Fibroblast of skin of right biceps (primary cell): ENCODE measurements around the gene MCM3.
A peak's percentile ranks its signal among the peaks of the same experiment; 100 is the strongest.

Experiments
- DNase-seq: peaks from one replicate; pipeline ENCODE4 v3.0.0-alpha.2; 2013

MCM3 gene

DNA sequence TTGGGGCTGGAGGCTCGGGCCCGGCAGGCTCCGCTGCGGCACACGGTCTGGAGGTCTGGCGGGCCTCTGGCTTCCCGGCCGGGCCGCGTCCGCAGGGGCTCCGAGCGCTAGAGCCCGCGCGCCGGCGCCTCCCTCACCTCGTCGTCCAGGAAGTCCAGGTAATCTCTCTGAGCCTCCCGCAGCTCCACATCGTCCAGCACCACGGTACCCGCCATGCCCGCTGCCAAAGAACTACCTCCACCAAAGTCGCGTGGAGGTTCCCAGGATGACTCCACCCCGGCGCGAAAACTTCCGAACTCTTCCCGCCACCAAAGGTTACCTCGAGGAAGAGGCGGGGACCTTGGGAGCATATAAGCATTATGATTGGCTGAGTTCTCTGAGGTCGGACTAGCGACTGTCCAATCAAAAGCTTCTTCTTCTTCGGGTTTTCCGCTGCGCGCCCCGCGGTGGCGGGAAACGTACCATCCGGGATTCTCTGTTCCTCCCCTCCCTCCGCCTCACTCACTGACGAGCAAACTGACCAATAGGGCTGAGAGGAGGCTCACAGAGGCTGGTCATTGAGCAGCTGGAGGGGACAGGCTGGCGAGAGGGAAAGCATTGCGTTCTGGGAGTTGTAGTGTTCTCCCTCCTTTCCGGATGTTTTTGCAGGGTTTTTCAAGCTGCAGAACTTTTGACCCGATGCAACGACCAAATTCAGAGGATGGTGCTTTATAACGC, at the start of gene MCM3:
MCM3 (minus strand) TSS at position 283 of the 717 bp plus-strand sequence; CDS start at position 215, 68 bp downstream.
- DNase-seq = peak; percentile 99

DNA sequence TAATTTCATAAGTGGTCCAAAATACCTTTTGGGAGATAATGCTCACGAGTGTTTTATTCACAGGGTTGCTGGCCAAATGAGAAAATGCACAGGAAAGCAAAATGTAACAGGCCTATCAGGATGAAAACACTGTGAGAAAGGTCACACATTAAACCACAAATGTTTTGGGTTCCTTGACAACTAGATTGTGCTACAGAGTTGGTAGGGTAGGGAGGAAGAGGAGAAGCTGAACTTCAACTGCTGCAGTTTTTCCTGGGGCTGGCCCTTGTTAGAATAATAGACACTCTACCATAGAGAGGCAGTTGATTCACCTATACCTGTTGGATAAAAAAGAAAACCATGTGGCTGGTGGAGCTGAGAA, 49.3 kb upstream of the MCM3 start:
- DNase-seq = no peak

DNA sequence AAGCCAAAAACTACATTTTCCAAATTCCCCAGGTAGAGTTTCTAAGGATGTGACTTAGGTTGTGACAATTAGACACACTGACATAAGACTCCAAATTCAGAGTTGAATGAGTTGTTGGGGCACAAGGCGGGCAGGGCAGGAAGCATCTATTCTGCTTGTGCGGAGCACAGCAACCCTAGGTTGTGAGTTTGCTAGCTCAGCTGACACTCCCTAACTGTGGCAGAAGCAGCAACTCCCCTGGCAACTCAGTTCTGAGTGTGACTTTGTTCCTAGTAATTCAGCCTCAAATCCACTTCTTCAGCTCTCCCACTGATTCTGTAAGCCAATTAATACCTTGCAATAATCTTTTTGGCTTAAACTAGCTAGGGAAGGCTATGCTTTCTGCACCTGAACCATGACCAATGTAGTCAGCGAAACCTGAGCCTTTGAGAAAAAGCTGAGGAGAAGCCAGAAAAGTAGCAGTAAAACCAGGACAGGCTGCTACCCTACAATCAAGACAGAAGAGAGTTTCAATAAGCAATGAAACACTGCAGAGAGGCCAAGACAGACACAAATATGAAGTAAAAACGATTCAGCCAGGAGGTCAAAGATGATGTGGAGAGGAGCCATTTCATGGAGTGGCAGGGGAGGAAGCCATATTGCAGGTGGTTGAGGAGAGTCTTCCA, 47.4 kb upstream of the MCM3 start:
- no peak for DNase-seq

DNA sequence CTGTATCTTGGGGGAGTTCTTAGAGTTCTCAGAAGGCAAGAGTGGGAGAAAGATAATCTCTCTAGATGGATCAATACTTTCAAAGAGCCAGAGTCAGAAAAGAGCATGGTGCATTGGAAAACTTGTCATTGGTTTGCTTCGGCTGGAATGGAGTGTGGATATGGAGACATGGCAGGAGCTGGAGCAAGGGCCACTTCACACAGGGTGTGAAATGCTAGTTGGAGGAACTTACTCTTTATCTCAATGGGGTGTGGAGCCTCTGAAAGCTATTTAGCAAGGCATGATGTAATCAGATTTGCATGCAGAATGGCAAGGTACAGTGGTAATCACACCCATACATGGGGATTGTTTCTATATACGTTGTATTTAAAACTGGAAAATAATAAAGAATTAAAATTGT, 45.9 kb upstream of the MCM3 start:
- DNase-seq = no peak

DNA sequence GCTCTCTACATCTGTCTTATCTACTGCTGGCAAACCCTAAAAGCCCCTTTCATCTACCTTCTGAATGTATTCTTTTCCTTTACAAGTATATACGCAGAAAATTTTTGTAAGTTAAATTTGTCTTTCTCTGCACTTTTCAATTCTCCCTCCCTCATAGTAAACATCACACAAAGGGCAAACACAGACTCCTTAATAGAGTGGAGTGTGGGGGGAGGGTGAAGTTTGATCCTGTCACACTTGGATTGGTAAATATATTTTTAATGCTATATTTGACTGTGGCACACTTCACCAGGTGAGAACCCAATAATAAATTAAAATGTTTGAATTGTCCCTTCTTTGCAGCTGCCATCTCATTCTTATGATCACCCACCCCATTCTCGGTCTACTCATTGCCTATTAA, 44.2 kb upstream of the MCM3 start:
- no peak for DNase-seq

DNA sequence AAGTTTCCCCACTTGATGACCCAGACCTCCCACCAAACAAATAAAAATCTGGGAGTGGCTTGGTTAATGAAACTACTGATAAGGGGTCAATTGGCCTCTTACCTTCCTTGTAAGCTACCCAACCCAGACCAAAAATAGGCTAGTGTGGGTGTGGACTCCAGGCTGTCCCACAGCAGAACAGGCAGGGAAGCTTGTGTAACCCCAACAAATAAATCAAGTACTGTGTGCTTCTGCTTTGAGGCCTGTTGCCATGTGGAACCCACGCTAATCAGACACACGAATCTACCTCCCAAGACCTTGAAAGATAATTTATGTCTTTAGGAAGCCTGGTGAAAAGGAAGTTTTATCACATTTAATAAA, 43.7 kb upstream of the MCM3 start:
- DNase-seq = no peak

DNA sequence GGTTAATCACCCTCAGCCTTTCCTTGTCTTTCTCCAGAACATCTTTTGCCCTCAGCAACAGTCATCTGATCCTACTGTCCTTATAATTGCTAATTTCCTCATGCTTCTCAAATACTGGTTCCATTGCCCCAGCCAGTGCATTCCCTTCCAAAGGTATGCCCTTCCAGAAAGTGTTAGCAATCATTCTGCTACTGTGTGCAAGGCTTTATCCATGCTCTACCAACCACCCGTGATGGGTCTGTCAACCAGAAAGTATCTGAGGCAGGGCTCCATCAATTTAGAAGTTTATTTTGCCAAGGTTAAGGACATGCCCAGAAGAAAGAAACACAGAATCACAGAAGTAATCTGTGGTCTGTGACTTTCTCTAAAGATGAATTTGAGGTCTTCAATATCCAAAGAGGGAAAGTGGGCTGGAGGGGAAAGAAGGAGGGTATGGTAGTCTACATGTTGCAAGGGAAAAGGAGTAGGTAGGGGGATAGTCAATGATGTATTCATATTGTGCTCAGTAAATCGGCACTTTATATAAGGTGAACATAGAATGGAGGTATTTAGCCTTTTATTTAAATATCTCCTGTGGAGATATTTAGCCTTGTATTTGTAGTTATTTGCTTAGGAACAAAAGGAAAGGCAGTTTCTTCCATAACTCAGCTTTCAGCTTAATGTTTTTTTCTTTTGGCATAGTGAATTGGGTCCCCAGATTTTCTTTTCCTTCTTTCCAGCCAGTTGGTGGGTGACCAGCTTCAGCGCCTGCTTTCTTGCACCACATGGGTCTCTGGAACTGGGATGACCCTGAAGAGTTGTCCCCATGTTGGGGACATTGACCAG, 42.2 kb upstream of the MCM3 start:
- DNase-seq = no peak

DNA sequence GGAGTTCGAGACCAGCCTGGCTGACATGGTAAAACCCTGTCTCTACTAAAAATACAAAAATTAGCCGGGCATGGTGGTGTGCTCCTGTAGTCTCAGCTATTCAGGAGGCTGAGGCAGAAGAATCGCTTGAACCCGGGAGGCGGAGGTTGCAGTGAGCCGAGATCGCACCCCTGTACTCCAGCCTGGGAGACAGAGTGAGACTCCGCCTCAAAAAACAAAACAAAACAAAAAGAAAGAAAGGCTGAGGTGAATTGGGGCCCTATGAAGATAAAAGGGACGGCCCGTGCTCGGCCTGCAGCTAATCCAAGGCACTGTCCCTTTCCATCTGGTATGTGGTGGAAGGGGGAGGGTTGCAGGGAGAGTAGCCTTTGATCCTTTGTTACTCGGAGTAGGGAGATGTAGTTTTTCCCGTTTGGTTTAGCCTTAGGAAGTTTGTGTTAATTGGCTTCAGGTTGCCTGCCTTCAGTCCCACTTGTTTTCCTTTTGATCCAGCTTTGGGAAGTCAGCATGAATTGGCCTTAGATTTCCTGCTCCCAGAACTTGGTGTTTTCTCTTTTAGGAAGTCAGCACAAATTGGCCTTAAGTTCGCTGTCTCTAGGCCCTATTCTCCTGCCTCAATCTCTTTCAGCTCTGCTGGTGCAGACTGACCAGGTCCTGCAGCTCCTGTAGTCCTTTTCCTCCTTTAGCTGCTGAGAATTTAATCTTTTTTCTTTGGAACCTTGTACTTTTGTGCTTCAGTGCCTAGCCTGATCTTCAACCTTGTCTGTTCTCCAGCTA, 41.3 kb upstream of the MCM3 start:
- no peak for DNase-seq

DNA sequence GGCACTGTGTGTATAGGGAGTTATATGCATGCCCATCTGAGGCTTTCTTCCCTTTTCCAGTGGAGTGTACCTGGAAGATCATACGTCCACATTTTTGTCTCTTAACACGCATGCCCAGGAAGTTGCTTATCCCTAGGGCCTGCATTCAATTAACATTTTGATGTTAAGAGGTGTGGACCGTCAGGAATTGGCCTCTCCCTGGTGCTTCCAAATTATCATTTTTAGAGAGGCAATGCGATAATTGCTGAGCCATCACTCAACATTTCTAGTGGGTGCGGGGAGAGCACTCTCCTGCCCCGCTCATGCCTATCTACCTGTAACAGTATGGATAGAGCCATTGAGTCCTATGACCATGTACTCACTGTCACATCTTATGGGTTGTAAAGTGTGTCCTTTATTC, 39.6 kb upstream of the MCM3 start:
- no peak for DNase-seq

DNA sequence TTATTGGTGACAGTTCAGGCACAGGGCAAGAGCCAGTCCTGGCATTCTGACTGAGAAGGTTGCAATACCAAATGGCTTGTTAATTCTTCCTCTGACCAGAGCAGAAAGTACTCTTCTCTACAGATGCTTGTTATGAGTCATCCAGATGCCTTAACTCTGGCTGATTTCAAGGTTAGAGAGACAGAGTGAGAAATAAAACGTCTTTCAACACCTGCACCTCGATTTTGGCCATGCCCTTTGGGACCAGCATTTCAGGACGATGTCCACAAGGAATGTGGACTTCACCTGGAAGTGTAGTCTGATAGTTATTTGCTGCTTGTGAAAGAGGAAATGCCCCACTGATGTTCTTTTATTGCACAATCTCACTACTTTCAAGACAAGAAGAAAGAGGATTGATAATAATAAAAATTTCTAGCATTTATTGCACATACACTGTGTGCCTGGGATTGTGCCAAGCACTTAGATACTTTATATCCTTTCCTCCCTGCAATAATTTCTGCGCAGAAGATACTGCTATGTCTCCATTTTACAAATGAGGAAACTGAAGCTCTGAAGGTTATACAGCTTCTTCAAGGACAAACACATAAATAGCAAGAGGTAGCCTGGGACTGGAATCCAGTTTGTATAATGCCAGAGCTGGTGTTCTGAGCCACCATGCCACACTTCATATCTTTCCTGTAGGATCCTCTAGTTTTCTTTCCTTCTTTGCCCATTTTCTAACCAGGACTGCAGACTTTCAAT, 33.5 kb upstream of the MCM3 start:
- peak; percentile 27 for DNase-seq

DNA sequence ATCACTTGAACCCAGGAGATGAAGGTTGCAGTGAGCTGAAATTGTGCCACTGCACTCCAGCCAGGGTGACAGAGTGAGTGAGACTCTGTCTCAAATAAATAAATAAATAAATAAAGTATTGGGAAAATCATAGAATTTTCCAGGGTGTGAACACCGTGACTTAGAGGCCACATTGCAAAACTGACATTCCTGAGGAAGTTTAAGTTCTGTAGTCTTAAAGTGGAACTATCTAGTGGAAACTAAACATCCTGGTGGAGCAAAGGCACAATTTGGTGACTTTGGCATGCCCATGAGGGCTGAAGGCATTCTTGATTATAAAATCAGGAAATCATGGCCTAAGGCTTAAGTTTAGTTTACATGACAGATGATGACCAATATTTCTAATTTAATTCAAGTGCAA, 32.7 kb upstream of the MCM3 start:
- no peak for DNase-seq

DNA sequence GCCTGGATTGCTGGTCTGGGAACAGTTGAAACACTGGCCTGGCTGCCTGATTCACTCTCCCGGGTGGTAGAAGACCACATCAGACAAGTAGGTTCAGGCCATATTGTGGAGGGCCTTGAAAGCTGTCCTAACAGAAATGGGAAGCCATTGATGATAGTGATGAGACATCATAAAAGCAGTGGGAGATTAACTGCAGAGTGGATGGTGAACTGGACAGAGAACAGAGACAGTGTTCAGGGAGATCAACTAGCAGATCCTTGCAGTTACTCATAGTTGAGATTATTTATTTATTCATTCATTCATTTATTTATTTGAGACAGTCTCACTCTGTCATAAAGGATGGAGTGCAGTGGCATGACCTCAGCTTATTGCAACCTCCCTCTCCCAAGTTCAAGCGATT, 30.2 kb upstream of the MCM3 start:
- no peak for DNase-seq

DNA sequence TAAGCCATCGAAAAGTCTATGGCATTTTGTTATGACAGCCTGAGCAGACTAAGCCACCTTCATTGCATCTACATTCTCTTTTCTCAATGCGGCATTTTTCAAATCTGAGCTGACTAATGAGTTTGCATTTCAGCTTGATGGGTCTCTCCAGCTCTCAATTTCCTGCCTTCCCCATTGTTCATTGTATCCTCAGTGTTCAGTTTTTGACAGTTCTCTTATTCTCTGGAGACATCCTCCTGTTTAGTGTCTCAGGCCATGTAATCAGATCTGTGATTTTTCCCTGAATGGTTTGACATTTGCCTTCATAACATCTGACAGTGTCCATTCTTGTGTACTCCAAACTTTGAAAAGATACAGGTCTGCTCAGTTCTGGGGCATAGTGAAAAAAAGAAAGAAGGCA, 27.9 kb upstream of the MCM3 start:
- DNase-seq = no peak

DNA sequence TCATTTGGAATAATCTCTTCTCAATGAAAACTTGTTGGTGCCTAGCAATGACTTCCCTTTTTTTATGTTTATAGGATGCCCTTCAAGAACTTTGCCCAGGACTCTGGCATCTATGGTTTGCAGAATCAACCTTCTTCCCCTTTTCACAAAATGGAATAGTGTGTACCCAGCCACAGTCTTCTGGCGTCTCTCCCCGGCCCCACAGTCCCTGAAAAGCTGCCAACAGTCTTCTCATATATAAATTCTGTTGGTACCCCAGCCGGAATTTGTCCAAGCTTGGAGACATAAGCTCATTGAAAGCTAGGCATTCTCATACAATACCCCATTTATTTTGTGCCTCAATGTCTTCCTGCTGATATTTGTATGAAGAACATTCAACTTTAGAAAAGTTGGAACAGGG, 26.4 kb upstream of the MCM3 start:
- DNase-seq = no peak

DNA sequence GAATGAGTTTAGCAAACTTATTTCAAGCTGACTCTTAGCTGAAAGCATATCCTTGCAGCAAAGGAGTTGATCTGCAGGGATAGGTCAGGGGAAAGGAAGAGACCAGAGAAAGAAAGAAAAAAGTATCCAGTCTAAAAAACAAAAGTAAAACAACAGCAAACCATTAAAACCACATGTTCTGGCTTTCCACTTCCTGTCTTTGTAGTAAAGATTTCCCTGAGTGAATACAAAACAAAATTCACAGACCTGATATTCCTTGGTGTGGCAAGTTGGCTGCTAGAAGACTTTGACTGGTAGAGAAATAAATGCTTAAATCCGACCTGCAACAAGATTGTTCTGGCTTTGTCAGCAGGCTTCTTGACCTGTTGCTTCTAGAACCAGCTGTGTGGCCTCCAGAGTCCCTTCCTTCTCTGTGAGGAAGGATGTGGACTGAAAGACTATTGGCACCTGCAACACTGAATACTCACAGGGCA, 23.4 kb upstream of the MCM3 start:
- no peak for DNase-seq

DNA sequence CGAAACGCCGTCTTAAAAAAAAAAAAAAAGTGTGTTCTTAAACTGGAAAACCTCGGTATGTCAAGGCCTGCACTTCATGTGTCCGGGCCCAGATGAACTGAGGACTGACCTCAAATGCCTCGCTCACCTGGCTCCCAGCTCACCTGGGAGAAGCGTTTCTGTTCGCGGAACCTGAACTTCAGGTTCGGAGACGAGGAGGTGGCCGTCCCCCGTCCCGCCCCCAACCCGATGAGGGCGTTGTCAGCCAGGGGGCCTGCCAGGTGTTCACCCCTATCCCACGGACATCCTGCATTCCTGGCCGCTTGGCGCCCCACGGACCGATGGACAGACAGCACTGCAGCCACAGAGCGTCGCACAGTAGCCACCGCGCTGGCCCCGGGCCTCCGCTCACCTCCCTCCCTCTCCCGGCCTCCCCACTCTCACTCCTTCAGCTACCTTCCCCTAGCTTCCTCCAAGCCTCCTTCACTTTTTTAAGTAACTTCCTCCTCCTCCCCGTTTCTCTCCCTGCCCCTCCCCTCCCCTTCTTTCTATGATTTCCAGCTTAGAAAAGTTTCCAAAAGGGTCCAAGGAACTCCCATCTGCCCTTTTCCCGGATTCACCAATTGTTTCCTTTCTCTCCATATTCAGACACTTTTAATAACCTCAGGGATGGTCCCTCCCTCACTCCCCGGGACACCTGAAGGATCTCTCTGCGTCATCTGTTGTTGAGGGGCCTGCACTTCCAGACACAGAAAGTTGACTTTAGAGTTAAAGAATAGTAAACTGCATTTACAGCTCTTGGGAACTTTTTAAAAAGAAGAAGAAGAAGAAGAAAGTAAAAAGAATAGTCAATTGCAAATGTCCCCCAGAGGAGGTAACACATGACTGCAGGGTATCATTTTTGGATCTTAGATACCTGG, 22.7 kb upstream of the MCM3 start:
- DNase-seq = no peak

DNA sequence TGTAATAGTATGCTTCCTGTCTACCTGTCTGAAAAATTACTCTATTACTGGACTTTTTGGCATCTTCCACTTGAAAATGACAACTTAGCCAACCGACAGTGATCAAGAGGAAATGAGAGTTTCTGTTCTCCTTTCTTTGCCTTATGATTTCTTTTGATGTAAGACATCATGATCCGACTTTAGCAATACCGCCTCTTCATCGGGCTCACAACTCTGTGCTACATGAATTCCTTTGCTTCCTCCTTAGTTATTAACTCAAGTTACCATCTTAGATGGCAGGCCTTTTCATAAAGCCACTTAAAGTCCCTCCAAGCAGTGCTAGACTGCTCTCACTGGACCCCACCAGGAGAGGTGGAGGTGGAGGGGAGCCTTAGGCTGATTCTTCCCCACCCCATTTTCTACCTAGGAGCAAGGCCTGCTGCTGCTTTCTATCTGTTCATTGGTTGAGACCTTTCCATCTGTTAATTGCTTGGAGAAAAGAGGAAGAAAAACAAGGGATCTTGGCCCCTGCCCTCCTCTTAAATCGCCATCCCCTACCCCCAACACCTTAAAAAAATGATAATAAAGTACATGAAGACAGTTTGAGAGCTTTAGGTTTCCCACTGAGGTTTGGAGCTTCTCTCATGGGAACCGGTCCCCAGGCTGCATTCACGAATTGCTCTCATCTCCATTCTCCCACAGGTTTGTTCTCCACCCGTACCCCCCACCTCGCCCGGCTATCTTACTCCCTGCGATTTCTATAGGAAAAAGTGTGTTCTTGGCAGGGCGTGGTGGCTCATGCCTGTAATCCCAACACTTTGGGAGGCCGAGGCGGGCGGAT, 21.6 kb upstream of the MCM3 start:
- no peak for DNase-seq

DNA sequence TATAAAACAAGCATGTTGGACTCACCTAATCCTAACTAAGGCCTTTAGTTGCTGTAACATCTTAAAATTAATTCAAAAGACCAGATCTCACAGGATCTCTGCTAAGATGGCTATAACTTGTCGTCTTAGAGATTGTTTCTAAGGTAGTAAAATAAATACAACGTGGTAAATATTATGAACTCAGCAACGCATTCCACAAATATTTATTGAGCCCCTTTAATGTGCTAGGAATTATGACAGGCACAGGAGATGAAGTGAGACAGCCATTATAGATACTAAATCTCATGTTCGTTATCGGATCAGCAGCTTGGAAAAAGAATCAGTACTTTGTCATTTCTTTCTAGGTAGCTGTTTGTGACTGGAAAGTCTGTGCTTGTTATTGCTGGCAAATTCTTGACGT, 20.9 kb upstream of the MCM3 start:
- DNase-seq = no peak

DNA sequence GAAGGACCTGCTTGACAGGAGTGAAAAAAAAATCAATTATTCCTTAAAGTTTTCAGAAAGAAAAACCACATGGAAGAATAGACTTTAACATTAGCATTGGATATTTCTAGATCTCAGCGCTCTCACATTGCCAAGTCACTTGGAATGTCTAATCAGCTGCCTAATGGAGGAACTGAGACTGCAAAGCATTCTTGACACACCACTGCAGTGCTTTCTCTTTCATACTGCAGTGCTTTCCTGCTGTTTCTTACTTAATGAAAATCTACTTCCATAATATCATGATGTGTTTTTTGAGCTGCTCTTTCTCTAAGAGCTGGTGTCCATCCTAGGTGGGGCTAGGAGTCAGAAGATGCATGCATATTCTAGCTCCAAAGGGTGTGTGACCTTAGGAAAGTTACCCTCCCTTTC, 20.4 kb upstream of the MCM3 start:
- DNase-seq = peak; percentile 11

DNA sequence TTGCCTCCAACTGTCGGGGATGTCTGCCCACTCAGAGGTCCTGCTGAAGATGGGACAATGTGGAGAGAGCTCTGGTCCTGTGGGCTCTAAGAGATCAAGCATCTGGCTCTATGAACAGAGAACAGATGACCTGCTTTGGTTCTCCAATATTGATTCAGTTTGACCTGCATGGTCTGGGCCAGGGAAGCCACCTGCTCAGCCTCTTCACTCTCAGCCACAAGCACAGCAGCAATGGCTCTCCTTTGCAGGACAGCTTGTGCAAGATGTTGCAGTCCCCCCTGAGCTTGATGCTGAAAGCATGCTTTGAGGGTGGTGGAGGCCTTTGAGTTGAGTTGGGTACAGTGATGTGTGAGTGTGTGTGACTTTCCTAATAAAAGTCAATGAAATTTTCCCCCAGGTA, 18.6 kb upstream of the MCM3 start:
- no peak for DNase-seq
